KMS-11 (cell line): ENCODE measurements around the gene PTRHD1.

Source experiments
- H2AFZ ChIP-seq: fragments of 200-600 bp; sonication (generic); 2 replicates; pipeline ENCODE4 v1.6.1; 2016; ENCODE audit warnings: antibody characterized with exemption, mixed run types, low read depth
- H3K27ac ChIP-seq: fragments of 200-600 bp; sonication (generic); 2 replicates; pipeline ENCODE4 v1.6.1; 2016; ENCODE audit warnings: mild to moderate bottlenecking, mixed run types
- H3K27me3 ChIP-seq: fragments of 200-600 bp; sonication (generic); 2 replicates; pipeline ENCODE4 v1.6.1; 2017; ENCODE audit warnings: mild to moderate bottlenecking, low read depth, mixed run types, moderate library complexity; ENCODE audit not compliant: insufficient read depth
- H3K36me3 ChIP-seq: fragments of 200-600 bp; sonication (generic); 2 replicates; pipeline ENCODE4 v1.6.1; 2017; ENCODE audit warnings: mild to moderate bottlenecking, mixed run types; ENCODE audit not compliant: insufficient read depth
- H3K4me1 ChIP-seq: fragments of 200-600 bp; sonication (generic); 2 replicates; pipeline ENCODE4 v1.6.1; 2016; ENCODE audit warnings: mild to moderate bottlenecking, low read depth, mixed run types; ENCODE audit not compliant: poor library complexity, severe bottlenecking
- H3K4me2 ChIP-seq: fragments of 200-600 bp; sonication (generic); 2 replicates; pipeline ENCODE4 v1.7.0; 2016; ENCODE audit warnings: mild to moderate bottlenecking, mixed run types
- H3K4me3 ChIP-seq: fragments of 200-600 bp; sonication (generic); IDR thresholded peaks from 2 replicates; pipeline ENCODE4 v1.6.1; 2017; ENCODE audit warnings: low read depth, low read length, mixed read lengths; ENCODE audit not compliant: insufficient read depth
- H3K79me2 ChIP-seq: fragments of 200-600 bp; sonication (generic); 2 replicates; pipeline ENCODE4 v1.6.1; 2016; ENCODE audit warnings: low read depth, mixed run types; ENCODE audit not compliant: insufficient read depth
- H3K9ac ChIP-seq: fragments of 200-600 bp; sonication (generic); 2 replicates; pipeline ENCODE4 v1.6.1; 2016; ENCODE audit warnings: mild to moderate bottlenecking, mixed run types
- H4K20me1 ChIP-seq: fragments of 200-600 bp; sonication (generic); 2 replicates; pipeline ENCODE4 v1.6.1; 2016; ENCODE audit warnings: mild to moderate bottlenecking, mixed run types; ENCODE audit not compliant: insufficient read depth
- CTCF ChIP-seq: fragments of 200-600 bp; sonication (generic); conservative IDR thresholded peaks from 2 replicates; pipeline ENCODE4 v1.6.1; 2017; ENCODE audit warnings: low read depth, mild to moderate bottlenecking, antibody characterized with exemption, low read length, moderate library complexity, mixed read lengths

PTRHD1 gene

GRCh38 chr2:24740142-24740541 is 53.0 kb downstream of the PTRHD1 start:
- TF ChIP-seq CTCF, result no peak
- no peak overlapping the region for H3K4me3 ChIP-seq
- H3K36me3 ChIP-seq, result no peaks in the 10 kb centered on the region
- H4K20me1 ChIP-seq, result no peaks in the 10 kb centered on the region
- no peaks in the 10 kb centered on the region for H3K4me1 ChIP-seq
- no peak overlapping the region for H3K4me2 ChIP-seq
- no peaks in the 10 kb centered on the region for H3K79me2 ChIP-seq
- no peak overlapping the region for H3K27ac ChIP-seq
- no peak overlapping the region for H2AFZ ChIP-seq
- no peaks in the 10 kb centered on the region for H3K27me3 ChIP-seq
- no peak overlapping the region for H3K9ac ChIP-seq
